Activated T-helper 2 cell treated with anti-CD3 and anti-CD28 coated beads, Interferon-gamma antibody, Interleukin-2, Interleukin-4, amounts not matched to agents 10 μg/mL and 5 μg/mL and 100 μg/mL, durations not matched to agents 14 hours and 24 hours and 36 hours (primary cell): ENCODE data around the gene PUDP. TPM values are rescaled to one million over a fixed set of nuclear protein-coding genes. Genes with fewer than 3 reads are reported as not detected.
A peak's percentile ranks its signal among the peaks of the same experiment; 100 is the strongest.

Source experiments
- DNase-seq: peaks from one replicate; pipeline ENCODE4 v3.0.0; 2021; ENCODE audit warnings: low spot score
- H3K27ac Mint-ChIP-seq: one replicate; pipeline ENCODE4 v1.8.0; 2021; ENCODE audit warnings: mixed read lengths
- H3K27me3 Mint-ChIP-seq: one replicate; pipeline ENCODE4 v1.8.0; 2021; ENCODE audit warnings: low read depth, mixed read lengths
- H3K36me3 Mint-ChIP-seq: one replicate; pipeline ENCODE4 v1.8.0; 2021; ENCODE audit warnings: low read depth, mixed read lengths
- H3K4me1 Mint-ChIP-seq: one replicate; pipeline ENCODE4 v1.8.0; 2021; ENCODE audit warnings: low read depth, mixed read lengths
- H3K4me3 Mint-ChIP-seq: one replicate; pipeline ENCODE4 v1.8.0; 2021; ENCODE audit warnings: low read depth, mild to moderate bottlenecking, moderate library complexity, mixed read lengths
- H3K9me3 Mint-ChIP-seq: one replicate; pipeline ENCODE4 v1.8.0; 2021; ENCODE audit warnings: mixed read lengths
- intact Hi-C: fragments of 100-400 bp; cut with micrococcal nuclease; formaldehyde crosslinking; loops from one replicate; pipeline ENCODE4 v1.15.1; 2023
- total RNA-seq: library from RNA; stranded (reverse); gene quantifications from 2 replicates; pipeline ENCODE4 v1.2.3, GENCODE V29; 2022

PUDP gene
- total RNA-seq, 1 donor from 2014 or later = 16.3 TPM

- Mint-ChIP-seq H3K4me1 (peaks cover 27% of the 10 kb centered on the region), H3K9me3 (no peaks in the 10 kb centered on the region), H3K4me3 (no peak overlapping the region), H3K27me3 (no peaks in the 10 kb centered on the region), H3K27ac (no peak overlapping the region), H3K36me3 (no peaks in the 10 kb centered on the region)
- no peak for DNase-seq
- intact Hi-C loops = no loop called here
These were observed 56.0 kb downstream of the PUDP start for GRCh38 chrX:7091923-7092322.

DNA sequence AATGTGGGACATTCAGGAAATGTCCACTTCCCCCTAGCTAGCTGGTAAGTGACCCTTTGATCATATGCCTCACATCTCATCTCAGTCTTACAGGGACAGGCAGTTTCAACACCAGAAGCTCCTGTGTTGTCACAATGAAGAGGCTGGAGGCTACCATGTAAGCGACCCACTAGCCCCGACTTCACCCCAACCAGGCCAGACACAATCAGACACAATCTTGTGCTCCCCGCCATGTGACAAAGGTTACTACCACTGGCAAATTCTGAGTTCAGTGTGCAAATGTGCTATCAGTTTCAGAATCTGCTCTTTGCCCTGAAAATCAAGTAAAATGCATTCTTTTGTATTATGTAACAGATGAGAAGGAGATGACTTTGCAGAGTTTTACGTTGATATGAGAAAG, 57.3 kb downstream of the PUDP start:
- Mint-ChIP-seq H3K27me3 (no peaks in the 10 kb centered on the region), H3K9me3 (no peaks in the 10 kb centered on the region), H3K4me1 (peaks cover 37% of the 10 kb centered on the region), H3K4me3 (no peak overlapping the region), H3K36me3 (peaks cover 3% of the 10 kb centered on the region), H3K27ac (no peak overlapping the region)
- intact Hi-C loops = no loop called here
- no peak for DNase-seq

- Mint-ChIP-seq H3K4me1 (peaks cover 45% of the 10 kb centered on the region), H3K4me3 (no peak overlapping the region), H3K9me3 (no peaks in the 10 kb centered on the region), H3K27me3 (no peaks in the 10 kb centered on the region), H3K36me3 (peaks cover 7% of the 10 kb centered on the region), H3K27ac (no peak overlapping the region)
- intact Hi-C loops = no loop called here
- DNase-seq = no peak
These were observed 58.9 kb downstream of the PUDP start for GRCh38 chrX:7088968-7089615.

GRCh38 chrX:7086384-7086783, 61.6 kb downstream of the PUDP start:
- Mint-ChIP-seq H3K4me3 (no peak overlapping the region), H3K27ac (no peak overlapping the region), H3K9me3 (no peaks in the 10 kb centered on the region), H3K36me3 (peaks cover 11% of the 10 kb centered on the region), H3K4me1 (peaks cover 49% of the 10 kb centered on the region), H3K27me3 (no peaks in the 10 kb centered on the region)
- intact Hi-C loops = no loop called here
- DNase-seq = no peak

GRCh38 chrX:7085879-7086278, 62.1 kb downstream of the PUDP start:
- Mint-ChIP-seq H3K9me3 (no peaks in the 10 kb centered on the region), H3K4me3 (no peak overlapping the region), H3K4me1 (peaks cover 47% of the 10 kb centered on the region), H3K27me3 (no peaks in the 10 kb centered on the region), H3K27ac (no peak overlapping the region), H3K36me3 (peaks cover 13% of the 10 kb centered on the region)
- intact Hi-C loops = loop anchor here (2.0 kb wide), 1 partner anchor 61 kb away; the partner anchor contains the start of gene STS
- no peak for DNase-seq

GRCh38 chrX:7084841-7085240, 63.1 kb downstream of the PUDP start:
- Mint-ChIP-seq H3K27me3 (no peaks in the 10 kb centered on the region), H3K4me1 (peaks cover 49% of the 10 kb centered on the region), H3K9me3 (no peaks in the 10 kb centered on the region), H3K36me3 (peaks cover 14% of the 10 kb centered on the region), H3K27ac (no peak overlapping the region), H3K4me3 (no peak overlapping the region)
- DNase-seq = no peak
- intact Hi-C loops = loop anchor here (1.0 to 2.0 kb wide), 2 partner anchors 26 to 62 kb away; partner anchors contain the start of gene STS

GRCh38 chrX:7083468-7084396, 64.2 kb downstream of the PUDP start:
- peaks cover 16% of the 10 kb centered on the region for H3K36me3 Mint-ChIP-seq
- H3K27me3 Mint-ChIP-seq = no peaks in the 10 kb centered on the region
- no peaks in the 10 kb centered on the region for H3K9me3 Mint-ChIP-seq
- DNase-seq = peak; percentile 66
- H3K27ac Mint-ChIP-seq = peak overlapping the region; percentile 4
- peak overlapping the region; percentile 21 for H3K4me3 Mint-ChIP-seq
- peaks cover 42% of the 10 kb centered on the region for H3K4me1 Mint-ChIP-seq
- intact Hi-C loops = loop anchor here (1.0 to 2.0 kb wide), 2 partner anchors 24 to 63 kb away; partner anchors contain the start of gene STS

- no peak overlapping the region for H3K27ac Mint-ChIP-seq
- DNase-seq = no peak
- peaks cover 39% of the 10 kb centered on the region for H3K4me1 Mint-ChIP-seq
These were observed 64.9 kb downstream of the PUDP start for GRCh38 chrX:7083021-7083420.

DNA sequence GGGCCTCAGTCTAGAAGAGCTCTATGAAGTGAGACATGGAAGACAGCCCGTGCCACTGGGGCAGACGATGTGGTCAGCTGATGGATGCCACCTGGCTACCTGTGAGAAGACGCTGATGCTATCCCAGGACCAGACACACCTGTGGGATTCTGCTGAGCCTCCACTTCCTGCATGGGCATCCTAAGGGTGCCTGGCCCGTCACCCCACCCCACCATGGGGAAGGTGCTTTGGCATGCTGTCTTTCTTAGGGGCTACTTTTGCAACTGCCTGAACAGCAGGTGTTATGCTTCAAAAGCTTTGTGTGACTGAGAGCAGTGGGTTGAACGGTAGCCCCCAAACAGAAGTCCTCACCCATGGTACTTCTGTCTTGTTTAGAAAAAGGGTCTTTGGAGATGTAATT, 65.4 kb downstream of the PUDP start:
- H3K4me3 Mint-ChIP-seq = no peak overlapping the region
- peaks cover 16% of the 10 kb centered on the region for H3K36me3 Mint-ChIP-seq
- H3K27ac Mint-ChIP-seq = no peak overlapping the region

More at GRCh38 chrX:7083021-7083420, 64.9 kb downstream of the PUDP start:
- peak overlapping the region; percentile 42 for H3K4me3 Mint-ChIP-seq
- intact Hi-C loops = no loop called here
- H3K36me3 Mint-ChIP-seq = peaks cover 16% of the 10 kb centered on the region
- H3K27me3 Mint-ChIP-seq = no peaks in the 10 kb centered on the region
- no peaks in the 10 kb centered on the region for H3K9me3 Mint-ChIP-seq

GRCh38 chrX:7077241-7078230, 70.4 kb downstream of the PUDP start:
- no peaks in the 10 kb centered on the region for H3K27me3 Mint-ChIP-seq
- intact Hi-C loops = no loop called here
- H3K9me3 Mint-ChIP-seq = no peaks in the 10 kb centered on the region
- peaks cover 21% of the 10 kb centered on the region for H3K36me3 Mint-ChIP-seq
- no peak overlapping the region for H3K4me3 Mint-ChIP-seq
- no peak overlapping the region for H3K27ac Mint-ChIP-seq
- no peak for DNase-seq
- peaks cover 21% of the 10 kb centered on the region for H3K4me1 Mint-ChIP-seq

More for the DNA sequence above, 65.4 kb downstream of the PUDP start:
- Mint-ChIP-seq H3K27me3 (no peaks in the 10 kb centered on the region), H3K4me1 (peaks cover 39% of the 10 kb centered on the region), H3K9me3 (no peaks in the 10 kb centered on the region)
- no peak for DNase-seq
- intact Hi-C loops = no loop called here

DNA sequence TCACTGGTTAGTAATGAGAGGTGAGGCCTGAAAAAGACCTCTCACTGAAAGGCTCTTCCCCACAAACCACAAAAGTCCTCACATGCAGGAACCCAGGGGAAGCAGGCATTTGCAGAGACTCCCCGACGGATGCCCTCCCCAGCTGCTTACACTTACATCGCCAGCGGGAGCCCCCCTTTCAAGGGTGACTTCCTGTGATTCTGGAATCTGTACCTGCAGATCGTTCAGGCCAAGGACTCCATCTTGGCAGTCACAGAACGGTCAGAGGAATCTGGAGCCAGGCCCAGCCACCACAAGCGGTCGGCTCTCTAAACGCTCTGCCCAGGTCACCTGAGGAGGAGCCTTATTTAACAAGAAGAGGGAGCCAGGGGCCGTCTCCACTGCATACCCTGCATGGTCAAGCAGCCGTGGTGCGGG, 71.7 kb downstream of the PUDP start:
- intact Hi-C loops = no loop called here
- Mint-ChIP-seq H3K4me1 (peaks cover 17% of the 10 kb centered on the region), H3K4me3 (no peak overlapping the region), H3K9me3 (no peaks in the 10 kb centered on the region), H3K36me3 (peaks cover 16% of the 10 kb centered on the region), H3K27me3 (no peaks in the 10 kb centered on the region), H3K27ac (no peak overlapping the region)
- DNase-seq = no peak

DNA sequence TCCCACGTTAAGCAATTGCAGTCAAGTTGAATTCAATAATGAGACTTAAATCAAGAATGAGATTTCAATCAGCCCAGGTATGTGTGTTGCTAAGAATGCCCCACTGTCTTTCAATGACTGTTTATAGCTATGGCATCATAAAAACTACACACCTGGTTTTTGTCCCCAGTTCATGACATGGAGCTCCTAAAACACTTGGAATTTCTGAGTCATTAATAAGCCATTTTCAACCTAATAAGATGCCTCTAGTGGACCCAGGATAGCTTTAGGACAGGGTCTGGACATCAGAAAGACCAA, 73.1 kb downstream of the PUDP start:
- Mint-ChIP-seq H3K27me3 (no peaks in the 10 kb centered on the region), H3K4me1 (peaks cover 16% of the 10 kb centered on the region), H3K27ac (no peak overlapping the region), H3K4me3 (no peak overlapping the region), H3K9me3 (no peaks in the 10 kb centered on the region), H3K36me3 (peaks cover 17% of the 10 kb centered on the region)
- intact Hi-C loops = no loop called here
- no peak for DNase-seq
